Heart left ventricle (tissue), 16 donors: Measurements from ENCODE around the gene RORC. TPM values are rescaled to one million over a fixed set of nuclear protein-coding genes. Genes with fewer than 3 reads are reported as not detected.
"Not testable (repeated sequence)": the region's sequence is repeated elsewhere in the genome, so short reads cannot be mapped to it uniquely, and the experiment has no call there.

ENCODE experiments used
- ATAC-seq, 4 donors: fragments of 200-7000 bp; cut with Tn5 transposase; one replicate each; pipeline ENCODE4 v1.9.1; 2020 to 2022; ENCODE audit warnings: moderate library complexity in 4 of 4, mild to moderate bottlenecking in 3 of 4, moderate number of reproducible peaks in 1 of 4
- DNase-seq, 5 donors: peaks; one replicate each; pipeline ENCODE4 v3.0.0-alpha.2; 2020
- H3K27ac ChIP-seq, 12 donors: fragments of 200-600 bp; sonication (generic) in 4 of 12; one replicate each; pipeline versions ENCODE4 v1.5.0 to v1.8.0; 2016 to 2022; ENCODE audit warnings: mild to moderate bottlenecking in 2 of 12
- H3K27me3 ChIP-seq, 9 donors: fragments of 200-600 bp; sonication (generic) in 2 of 9; one replicate each; pipeline versions ENCODE4 v1.5.1 to v1.8.0; 2016 to 2022; ENCODE audit warnings: mild to moderate bottlenecking in 3 of 9
- H3K36me3 ChIP-seq, 9 donors: fragments of 200-600 bp; sonication (generic) in 2 of 9; one replicate each; pipeline versions ENCODE4 v1.5.0 to v1.8.0; 2018 to 2022; ENCODE audit warnings: mild to moderate bottlenecking in 2 of 9
- H3K4me1 ChIP-seq, 12 donors: fragments of 200-600 bp; sonication (generic) in 4 of 12; one replicate each; pipeline versions ENCODE4 v1.5.0 to v1.8.0; 2016 to 2022; ENCODE audit warnings: mild to moderate bottlenecking in 3 of 12
- H3K4me3 ChIP-seq, 12 donors: fragments of 200-600 bp; sonication (generic) in 4 of 12; one replicate each; pipeline versions ENCODE4 v1.5.0 to v1.8.0; 2017 to 2022; ENCODE audit warnings: mild to moderate bottlenecking in 9 of 12, moderate library complexity in 4 of 12
- H3K9me3 ChIP-seq, 12 donors: fragments of 200-600 bp; sonication (generic) in 4 of 12; one replicate each; pipeline versions ENCODE4 v1.5.0 to v1.8.0; 2016 to 2022; ENCODE audit warnings: mild to moderate bottlenecking in 1 of 12
- POLR2A ChIP-seq, 2 donors: fragments of 450-650 bp; IDR thresholded peaks; one replicate each; pipeline ENCODE4 v1.6.1; 2017; ENCODE audit warnings: antibody characterized with exemption in 2 of 2, mild to moderate bottlenecking in 2 of 2, moderate library complexity in 2 of 2
- WGBS, 4 donors: extraction: QIAGEN DNeasy Blood & Tissue Kit in 2 of 4; methylation state at CpG; one replicate each; pipeline versions ENCODE4 v1.1.5 to v1.1.7; 2013 to 2018; 5-methylcytosine and 5-hydroxymethylcytosine counted together
- intact Hi-C, 10 donors: fragments of 100-400 bp; cut with DNase I; formaldehyde crosslinking; loops; one replicate each; pipeline versions ENCODE4 v1.11.1 to v1.14.2; 2022
- long read RNA-seq, 3 donors: library from polyadenylated mRNA; unstranded; transcript quantifications; one replicate each; pipeline ENCODE4 v2.0.0, GENCODE V29; 2020 to 2021
- polyA plus RNA-seq, 2 donors: library from polyadenylated mRNA; stranded (reverse); fragments of 200-250 nt; gene quantifications; one replicate each; pipeline ENCODE4 v1.2.3, GENCODE V29; 2013
- total RNA-seq, 9 donors: library from RNA; depleted of rRNA in 2 of 9; stranded (reverse); fragments of >200 nt in 2 of 9; fragmentation: NEBNext Ultra II Directional in 3 of 9; extraction: Animal tissue kit (Norgen Biotek cat#: 25700) in 3 of 9; gene quantifications; one replicate each; pipeline versions ENCODE4 v1.1.0 to v1.2.4, GENCODE V29; 2016 to 2023
- TF ChIP-seq, protein P1 (sequence below), 12 donors: fragments of 200-600 bp; sonication (generic) in 4 of 12; IDR thresholded peaks; one replicate each; pipeline versions ENCODE4 v1.5.0 to v1.8.0; 2018 to 2022; ENCODE audit warnings: antibody characterized with exemption in 12 of 12, mild to moderate bottlenecking in 5 of 12
- donor health status: ischemic (EF 13 %, LVEDD 7.1; RV severe dilation, severe dysfunction).
- donor health status: healthy with polysubstance abuse.
- donor health status: DM: no; HTN: yes; CAD: no.
- donor health status: DM: no; HTN: no; CAD: no.
- donor health status: ischemic (EF 25% LVEDD 6.9; RV normal size, moderate dysfunction).
- donor health status: ischemic (EF 25% LVEDD 5.7; RV mildly dilated, moderate dysfunction).
- donor health status: healthy.
- donor health status: DM: yes; HTN: yes; CAD: no.
- donor health status: ischemic (EF 35%, LVEDD 5.7; RV mildly dilated, moderate dysfunction).
- donor health status: nonischemic (EF 11% LVEDD 7.7; RV severe dilation, severe dysfunction).
- donor health status: DM: yes; HTN: yes; CAD: no.
- donor health status: PGD.
- donor health status: ischemic (EF 29% LVEDD 5.4; RV normal size, mild dysfunction).
- donor health status: nonischemic (EF 23%, LVEDD 6.1; RV moderate dilation, normal function).

RORC gene
- 10 to 100 TPM in 6 of 9 donors, 1 to 10 TPM in 3; 3.6 to 58.9 (median 12.4) TPM for total RNA-seq
- 10 to 100 TPM in 1 of 2 donors, 1 to 10 TPM in 1; 6.8 to 11.8 TPM for polyA plus RNA-seq
- long read RNA-seq, donor 1, transcript RORC-201 (11 exons, 2,180 nt): major isoform, 7 of 10 reads
- long read RNA-seq, donor 1, partial matches to known transcripts: 3 of 10 reads
- long read RNA-seq, donor 1, other reads (novel, unspliced or antisense): 0 of 10 reads
- long read RNA-seq, donor 2, transcript RORC-201 (11 exons, 2,180 nt): major isoform, 13 of 16 reads
- long read RNA-seq, donor 2, partial matches to known transcripts: 2 of 16 reads
- long read RNA-seq, donor 2, other reads (novel, unspliced or antisense): 1 of 16 reads
- long read RNA-seq, donor 3, transcript RORC-201 (11 exons, 2,180 nt): major isoform, 6 of 7 reads
- long read RNA-seq, donor 3, partial matches to known transcripts: 1 of 7 reads
- long read RNA-seq, donor 3, other reads (novel, unspliced or antisense): 0 of 7 reads

DNA sequence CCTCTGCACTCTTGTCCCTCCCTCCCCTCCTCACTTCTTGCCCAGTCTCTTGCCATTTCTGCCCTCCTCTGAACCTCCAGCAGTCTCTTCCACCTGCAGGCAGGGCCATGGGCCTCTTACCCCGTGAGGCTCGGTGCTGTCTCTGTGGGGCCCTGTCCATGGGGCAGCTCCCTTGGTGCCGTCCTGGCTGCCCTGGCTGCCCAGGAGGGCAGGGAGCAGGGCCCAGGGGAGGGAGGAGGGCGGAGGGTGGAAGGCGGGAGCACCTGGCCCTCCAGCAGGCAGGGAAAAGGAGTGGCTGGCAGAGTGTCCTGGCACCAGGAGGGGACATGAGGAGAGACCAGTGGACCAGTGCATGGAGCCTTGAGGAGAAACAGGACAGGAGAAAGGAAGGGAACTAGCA lies at the start of gene RORC:
RORC (minus strand) TSS at position 198 of the 400 bp plus-strand sequence; CDS start at position 160, 38 bp downstream.
- Histone ChIP-seq H3K27me3 (peaks cover 0 to 1% (median 0%) of the 10 kb centered on the region in 9 donors), H3K9me3 (no peaks in the 10 kb centered on the region), H3K36me3 (no peaks in the 10 kb centered on the region), H3K27ac (peak within 1 kb of the TSS in 11 of 12 donors; percentile 17 to 77 (median 65)), H3K4me3 (peak within 1 kb of the TSS; percentile 1 to 63 (median 42)), H3K4me1 (peaks cover 0 to 42% (median 17%) of the 10 kb centered on the region in 12 donors)
- ATAC-seq (peak; percentile 76 to 86 (median 80)), DNase-seq (peak; percentile 59 to 79 (median 62))
- intact Hi-C loops: loop anchor here in 5 of 10 donors (10.0 kb wide), 4 partner anchors 237 to 387 kb away; partner anchors contain the start of gene POGZ (in 1 of the 5)
- TF ChIP-seq POLR2A (IDR thresholded peaks at IDR 0.05): no peak
- TF ChIP-seq, protein P1, sequence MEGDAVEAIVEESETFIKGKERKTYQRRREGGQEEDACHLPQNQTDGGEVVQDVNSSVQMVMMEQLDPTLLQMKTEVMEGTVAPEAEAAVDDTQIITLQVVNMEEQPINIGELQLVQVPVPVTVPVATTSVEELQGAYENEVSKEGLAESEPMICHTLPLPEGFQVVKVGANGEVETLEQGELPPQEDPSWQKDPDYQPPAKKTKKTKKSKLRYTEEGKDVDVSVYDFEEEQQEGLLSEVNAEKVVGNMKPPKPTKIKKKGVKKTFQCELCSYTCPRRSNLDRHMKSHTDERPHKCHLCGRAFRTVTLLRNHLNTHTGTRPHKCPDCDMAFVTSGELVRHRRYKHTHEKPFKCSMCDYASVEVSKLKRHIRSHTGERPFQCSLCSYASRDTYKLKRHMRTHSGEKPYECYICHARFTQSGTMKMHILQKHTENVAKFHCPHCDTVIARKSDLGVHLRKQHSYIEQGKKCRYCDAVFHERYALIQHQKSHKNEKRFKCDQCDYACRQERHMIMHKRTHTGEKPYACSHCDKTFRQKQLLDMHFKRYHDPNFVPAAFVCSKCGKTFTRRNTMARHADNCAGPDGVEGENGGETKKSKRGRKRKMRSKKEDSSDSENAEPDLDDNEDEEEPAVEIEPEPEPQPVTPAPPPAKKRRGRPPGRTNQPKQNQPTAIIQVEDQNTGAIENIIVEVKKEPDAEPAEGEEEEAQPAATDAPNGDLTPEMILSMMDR (IDR thresholded peaks at IDR 0.05): no peak
- WGBS, 4 donors: 43 to 56% (median 52%) methylated on average over 5 of the region's 5 CpGs

DNA sequence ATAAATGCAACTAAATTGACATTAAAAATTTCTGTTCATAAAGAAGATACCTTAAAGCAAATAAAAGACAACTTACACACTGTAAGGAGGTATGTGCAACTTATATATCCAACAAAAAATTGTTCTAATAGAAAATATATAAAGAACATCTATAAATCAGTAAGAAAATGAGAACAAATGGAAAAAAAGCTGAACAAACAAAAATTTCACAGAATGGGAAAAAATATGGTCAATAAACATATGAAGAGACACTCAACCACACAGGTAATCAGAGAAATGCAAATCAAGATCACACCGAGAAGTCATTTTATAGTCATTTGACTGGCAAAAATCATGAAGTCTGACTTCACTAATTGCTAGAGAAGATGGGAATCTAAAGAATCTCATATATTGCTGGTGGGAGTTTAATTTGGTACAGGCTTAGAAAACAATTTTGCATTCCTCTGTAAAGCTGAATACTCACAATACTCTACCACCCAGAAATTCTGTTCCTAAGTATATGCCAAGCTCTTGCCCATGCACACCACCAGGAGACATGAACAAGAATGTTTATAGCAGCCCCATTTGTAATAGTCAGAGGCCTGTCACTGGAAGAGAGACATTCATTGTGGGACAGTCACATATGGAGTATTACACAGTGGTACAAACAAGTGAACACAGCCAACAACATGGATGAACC lies 44.0 kb upstream of the RORC start:
- Histone ChIP-seq H3K4me3 (no peak overlapping the region), H3K27ac (no peak overlapping the region), H3K9me3 (no peaks in the 10 kb centered on the region), H3K4me1 (peaks cover 0 to 4% (median 0%) of the 10 kb centered on the region in 12 donors), H3K36me3 (peaks cover 0 to 46% (median 17%) of the 10 kb centered on the region in 9 donors), H3K27me3 (no peaks in the 10 kb centered on the region)
- 95 to 99% (median 97%) methylated on average over 1 of the region's 1 CpG for WGBS, 4 donors
- TF ChIP-seq POLR2A (IDR thresholded peaks at IDR 0.05): no peak
- TF ChIP-seq, protein P1 (IDR thresholded peaks at IDR 0.05): no peak
- DNase-seq: no peak
- no peak for ATAC-seq
- intact Hi-C loops: no loop called here

- ATAC-seq, H3K4me1 ChIP-seq, H3K27me3 ChIP-seq, intact Hi-C loops, DNase-seq, H3K4me3 ChIP-seq, H3K27ac ChIP-seq, H3K9me3 ChIP-seq: not testable (repeated sequence)
- WGBS, 4 donors: 64 to 73% (median 69%) methylated on average over 9 of the region's 9 CpGs
- H3K36me3 ChIP-seq: peaks cover 0 to 38% (median 17%) of the 10 kb centered on the region in 9 donors
These were observed 41.2 kb upstream of the RORC start for GRCh38 chr1:151872776-151873175.

- Histone ChIP-seq H3K36me3 (peaks cover 0 to 32% (median 17%) of the 10 kb centered on the region in 9 donors), H3K9me3 (no peaks in the 10 kb centered on the region), H3K27me3 (no peaks in the 10 kb centered on the region), H3K4me3 (no peak overlapping the region), H3K27ac (no peak overlapping the region), H3K4me1 (peaks cover 0 to 17% (median 0%) of the 10 kb centered on the region in 12 donors)
- TF ChIP-seq, protein P1 (IDR thresholded peaks at IDR 0.05): no peak
- TF ChIP-seq POLR2A (IDR thresholded peaks at IDR 0.05): no peak
- 47 to 59% (median 56%) methylated on average over 5 of the region's 5 CpGs for WGBS, 4 donors
- no peak for DNase-seq
- intact Hi-C loops: no loop called here
- no peak for ATAC-seq
These were observed 39.9 kb upstream of the RORC start for GRCh38 chr1:151871284-151872030.
